Breast epithelium (tissue), 4 donors: ENCODE results near the gene KAT2B. TPM values are rescaled to one million over a fixed set of nuclear protein-coding genes. Genes with fewer than 3 reads are reported as not detected.
"Not testable (repeated sequence)": the region's sequence is repeated elsewhere in the genome, so short reads cannot be mapped to it uniquely, and the experiment has no call there.

Experiments used
- DNase-seq, 2 donors: peaks; one replicate each; pipeline ENCODE4 v3.0.0-alpha.2; 2019; ENCODE audit warnings: low spot score in 2 of 2
- H3K27ac ChIP-seq, 2 donors: fragments of 200-600 bp; sonication (generic) in 1 of 2; one replicate each; pipeline ENCODE4 v1.5.1; 2016 to 2019; ENCODE audit warnings: mild to moderate bottlenecking in 1 of 2
- H3K27me3 ChIP-seq, 2 donors: fragments of 200-600 bp; sonication (generic) in 1 of 2; one replicate each; pipeline versions ENCODE4 v1.5.1 to v1.6.0; 2017 to 2019; ENCODE audit warnings: control low read depth in 1 of 2, mild to moderate bottlenecking in 1 of 2
- H3K36me3 ChIP-seq: fragments of 200-600 bp; one replicate; pipeline ENCODE4 v1.5.1; 2019
- H3K4me1 ChIP-seq, 2 donors: fragments of 200-600 bp; sonication (generic); one replicate each; pipeline ENCODE4 v1.5.1; 2016 to 2019; ENCODE audit warnings: control low read depth in 1 of 2
- H3K4me3 ChIP-seq, 3 donors: fragments of 200-600 bp; sonication (generic); 1 replicate in 2 of 3; 2 replicates in 1 of 3; pipeline ENCODE4 v1.5.1; 2016 to 2019; ENCODE audit warnings: mild to moderate bottlenecking in 3 of 3, moderate library complexity in 2 of 3
- H3K9me3 ChIP-seq, 2 donors: fragments of 200-600 bp; sonication (generic) in 1 of 2; one replicate each; pipeline ENCODE4 v1.5.1; 2016 to 2019; ENCODE audit warnings: control low read depth in 1 of 2
- CTCF ChIP-seq, 3 donors: fragments of 450-650 bp; IDR thresholded peaks; one replicate each; pipeline ENCODE4 v1.5.1; 2016 to 2017; ENCODE audit warnings: antibody characterized with exemption in 3 of 3, mild to moderate bottlenecking in 3 of 3, moderate library complexity in 3 of 3
- POLR2A ChIP-seq: fragments of 450-650 bp; IDR thresholded peaks from one replicate; pipeline ENCODE4 v1.6.1; 2016; ENCODE audit warnings: antibody characterized with exemption, mild to moderate bottlenecking, moderate library complexity
- POLR2AphosphoS5 ChIP-seq, 3 donors: sonication (generic); formaldehyde crosslinking; IDR thresholded peaks; one replicate each; pipeline ENCODE4 v1.6.1; 2017; ENCODE audit warnings: antibody characterized with exemption in 3 of 3
- intact Hi-C: fragments of 100-400 bp; cut with DNase I; formaldehyde crosslinking; loops from one replicate; pipeline ENCODE4 v1.15.1; 2023; ENCODE audit warnings: low total_unique reads
- total RNA-seq, 3 donors: library from RNA; depleted of rRNA; stranded (reverse); fragments of >200 nt; gene quantifications; one replicate each; pipeline ENCODE4 v1.1.0, GENCODE V29; 2016

KAT2B gene
- total RNA-seq, 3 donors from 2014 or later, result 22.6 to 34.7 (median 34.0) TPM

DNA sequence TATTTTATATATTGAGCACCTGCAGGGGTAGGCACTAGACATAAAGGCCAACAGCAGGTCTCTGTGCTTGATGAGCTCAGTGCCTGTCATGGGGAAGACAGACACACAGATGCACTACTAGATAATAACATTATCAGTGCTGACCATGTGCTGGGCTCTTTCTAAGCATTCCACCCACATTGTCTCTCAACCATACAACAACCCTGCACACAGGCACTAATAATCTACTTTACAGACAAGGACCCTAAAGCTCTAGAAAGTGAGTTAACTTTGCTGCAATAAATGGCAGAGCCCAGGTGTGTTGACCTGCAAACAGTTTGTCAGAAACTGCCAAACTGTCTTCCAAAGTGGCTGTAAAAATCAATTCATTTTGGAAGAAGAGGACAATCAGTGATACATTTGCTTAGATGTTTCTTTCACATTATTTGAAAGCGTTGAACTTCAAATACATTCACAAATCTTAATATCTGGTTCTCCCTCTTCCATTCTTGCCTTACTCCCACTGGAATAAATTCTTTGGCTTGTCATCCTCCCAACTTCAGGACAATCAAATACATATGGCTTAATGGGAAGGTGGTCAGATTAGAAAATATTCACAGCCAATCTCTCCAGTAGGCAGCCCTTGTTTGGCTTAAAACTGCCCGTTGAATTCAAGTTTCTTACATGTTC lies 17.2 kb upstream of the KAT2B start:
- TF ChIP-seq POLR2AphosphoS5 (IDR thresholded peaks at IDR 0.05) (no peak), CTCF (IDR thresholded peaks at IDR 0.05) (no peak), POLR2A (no peak)
- peak overlapping the region; percentile 73 to 81 for H3K27ac ChIP-seq
- intact Hi-C loops, result loop anchor here (1.0 kb wide), 1 partner anchor 23 kb away; no protein-coding TSS in a partner anchor
- no peaks in the 10 kb centered on the region for H3K27me3 ChIP-seq
- no peaks in the 10 kb centered on the region for H3K9me3 ChIP-seq
- no peaks in the 10 kb centered on the region for H3K36me3 ChIP-seq
- no peak for DNase-seq
- no peak overlapping the region for H3K4me3 ChIP-seq
- H3K4me1 ChIP-seq, result peaks cover 0 to 9% of the 10 kb centered on the region in 2 donors

GRCh38 chr3:20023623-20024405 lies 16.4 kb upstream of the KAT2B start:
- no peaks in the 10 kb centered on the region for H3K9me3 ChIP-seq
- H3K27me3 ChIP-seq, result no peaks in the 10 kb centered on the region
- no peak overlapping the region for H3K4me3 ChIP-seq
- TF ChIP-seq POLR2AphosphoS5 (IDR thresholded peaks at IDR 0.05) (peak in 1 of 3 donors; percentile 32), POLR2A (no peak)
- peak in 1 of 2 donors; percentile 43 for DNase-seq
- no peaks in the 10 kb centered on the region for H3K36me3 ChIP-seq
- H3K4me1 ChIP-seq, result peaks cover 0 to 9% of the 10 kb centered on the region in 2 donors
- H3K27ac ChIP-seq, result peak overlapping the region; percentile 73 to 81
- intact Hi-C loops, result loop anchor here (1.0 kb wide), 1 partner anchor 22 kb away; no protein-coding TSS in a partner anchor

DNA sequence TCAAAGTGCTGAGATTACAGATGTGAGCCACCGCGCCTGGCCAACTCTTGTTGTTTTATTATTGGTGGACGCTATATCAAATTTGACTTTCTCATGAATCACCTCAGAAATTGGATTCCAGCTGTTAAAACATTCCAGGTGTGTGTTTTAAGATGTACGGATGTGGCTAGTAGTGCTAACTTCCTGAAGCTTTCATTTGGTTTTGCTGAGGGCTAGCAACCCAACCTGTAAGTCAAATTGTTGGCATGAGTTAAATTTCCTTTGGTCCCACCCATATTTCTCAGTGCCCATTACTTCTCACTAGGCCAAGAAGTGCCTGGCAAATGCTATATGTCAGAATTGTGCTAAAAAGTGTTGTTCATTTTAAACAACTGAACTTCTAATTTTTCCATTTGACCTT lies 13.1 kb upstream of the KAT2B start:
- intact Hi-C loops, result no loop called here
- Histone ChIP-seq H3K4me1 (peaks cover 0 to 9% of the 10 kb centered on the region in 2 donors), H3K36me3 (no peaks in the 10 kb centered on the region), H3K27ac (no peak overlapping the region), H3K4me3 (no peak overlapping the region), H3K9me3 (no peaks in the 10 kb centered on the region), H3K27me3 (no peaks in the 10 kb centered on the region)
- TF ChIP-seq POLR2AphosphoS5 (IDR thresholded peaks at IDR 0.05), result no peak
- no peak for DNase-seq

DNA sequence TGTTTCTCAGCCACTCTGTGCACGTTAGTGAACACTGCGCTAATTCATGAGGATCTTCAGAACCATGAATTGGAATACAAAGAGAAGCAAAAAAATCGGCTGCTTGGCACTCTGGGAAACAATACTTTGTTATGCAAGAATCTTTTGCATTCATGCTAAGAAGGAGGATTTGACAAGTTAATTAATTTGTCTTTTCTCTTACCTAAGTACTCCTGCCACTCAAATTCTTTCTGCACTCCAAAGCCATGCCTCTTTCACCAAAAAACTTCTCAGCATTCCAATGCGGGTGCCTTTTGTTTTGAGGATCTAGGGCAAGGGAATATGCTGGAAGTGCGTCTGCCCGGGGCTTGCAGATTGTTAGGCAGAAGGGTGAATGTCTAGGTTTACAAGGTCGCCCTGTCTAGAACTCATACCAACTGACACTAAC lies 11.3 kb upstream of the KAT2B start:
- TF ChIP-seq POLR2A (no peak), CTCF (IDR thresholded peaks at IDR 0.05) (no peak), POLR2AphosphoS5 (IDR thresholded peaks at IDR 0.05) (no peak)
- Histone ChIP-seq H3K9me3 (no peaks in the 10 kb centered on the region), H3K27ac (no peak overlapping the region), H3K36me3 (no peaks in the 10 kb centered on the region), H3K4me3 (no peak overlapping the region), H3K27me3 (no peaks in the 10 kb centered on the region), H3K4me1 (no peaks in the 10 kb centered on the region)
- intact Hi-C loops, result no loop called here
- DNase-seq, result no peak

DNA sequence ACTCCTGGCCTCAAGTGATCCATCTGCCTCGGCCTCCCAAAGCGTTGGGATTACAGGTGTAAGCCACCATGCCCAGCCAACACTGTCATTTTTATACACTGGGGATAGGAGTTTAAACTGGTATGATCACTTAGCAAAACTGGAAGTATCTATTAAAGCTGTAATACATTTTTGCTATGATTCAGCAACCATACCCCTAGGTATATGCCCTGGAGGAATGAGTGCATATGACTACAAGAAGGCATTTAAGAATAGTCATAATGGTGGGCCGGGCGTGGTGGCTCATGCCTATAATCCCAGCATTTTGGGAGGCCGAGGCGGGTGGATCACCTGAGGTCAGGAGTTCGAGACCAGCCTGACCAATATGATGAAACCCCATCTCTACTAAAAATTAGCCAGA lies 8.3 kb upstream of the KAT2B start:
- H3K9me3 ChIP-seq, H3K27me3 ChIP-seq, H3K4me3 ChIP-seq, intact Hi-C loops, H3K36me3 ChIP-seq, H3K27ac ChIP-seq, DNase-seq, H3K4me1 ChIP-seq: not testable (repeated sequence)

DNA sequence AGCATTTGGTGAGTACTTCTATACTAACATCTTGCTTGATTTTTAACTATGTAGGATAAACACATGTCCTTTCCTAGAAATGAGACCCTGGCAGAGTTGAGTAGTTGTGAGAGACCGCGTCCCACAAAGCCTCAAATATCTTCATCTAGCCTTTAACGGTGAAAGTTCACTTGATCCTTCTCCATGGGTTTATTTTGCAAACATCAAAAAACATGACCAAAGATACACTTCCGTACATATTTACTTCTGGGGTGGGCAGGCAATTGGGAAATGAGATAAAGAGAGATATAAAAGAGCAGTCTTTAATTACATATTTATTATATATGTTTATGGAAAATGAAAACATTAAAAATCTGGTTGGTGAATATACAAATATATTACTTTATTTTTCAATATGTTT lies 5.2 kb upstream of the KAT2B start:
- H3K27me3 ChIP-seq, result no peaks in the 10 kb centered on the region
- peaks cover 0 to 6% of the 10 kb centered on the region in 2 donors for H3K4me1 ChIP-seq
- no peaks in the 10 kb centered on the region for H3K36me3 ChIP-seq
- H3K27ac ChIP-seq, result no peak overlapping the region
- H3K4me3 ChIP-seq, result no peak overlapping the region
- intact Hi-C loops, result loop anchor here (5.0 kb wide), 1 partner anchor 1832 kb away; no protein-coding TSS in a partner anchor
- no peak for TF ChIP-seq CTCF (IDR thresholded peaks at IDR 0.05)
- TF ChIP-seq POLR2AphosphoS5 (IDR thresholded peaks at IDR 0.05), result no peak
- TF ChIP-seq POLR2A, result no peak
- H3K9me3 ChIP-seq, result no peaks in the 10 kb centered on the region
- no peak for DNase-seq
